H1 (cell line): ENCODE measurements around the gene GPR155. TPM values are rescaled to one million over a fixed set of nuclear protein-coding genes. Genes with fewer than 3 reads are reported as not detected.

Source experiments
- CTCF ChIA-PET: fragments of 300-600 bp; sonication (Branson Sonifier 250); formaldehyde crosslinking; loops from one replicate; lab custom pipeline; 2021; ENCODE audit not compliant: partially characterized antibody; lab: Charles Lee
- POLR2A ChIA-PET: fragments of 300-600 bp; sonication (Branson Sonifier 250); formaldehyde crosslinking; loops from one replicate; lab custom pipeline; 2021; ENCODE audit warnings: inconsistent platforms; ENCODE audit not compliant: partially characterized antibody; lab: Charles Lee
- DNase-seq, 2 experiments: peaks; one replicate each; pipeline versions ENCODE4 v3.0.0 to v3.0.0-alpha.2; 2010 to 2022; ENCODE audit warnings: low spot score in 2 of 2, low read depth in 1 of 2, mixed read lengths in 1 of 2
- FAIRE-seq: peaks from 2 replicates; lab custom pipeline; 2011; peaks lifted over from hg19 to GRCh38; lab: Jason Lieb, UNC
- H2AFZ ChIP-seq: 2 replicates; pipeline ENCODE4 v1.8.1; 2012; ENCODE audit warnings: low read length, inconsistent platforms
- H2AK5ac ChIP-seq: 2 replicates; pipeline ENCODE4 v1.6.1; 2013; ENCODE audit warnings: low read depth, low read length
- H2BK120ac ChIP-seq: replicated peaks from 2 replicates; pipeline ENCODE3; 2013; ENCODE audit warnings: low read depth, low read length, inconsistent platforms
- H2BK12ac ChIP-seq: 2 replicates; pipeline ENCODE4 v1.6.1; 2013; ENCODE audit warnings: low read depth, low read length
- H2BK15ac ChIP-seq: 2 replicates; pipeline ENCODE4 v1.6.1; 2013; ENCODE audit warnings: low read length
- H2BK20ac ChIP-seq: 2 replicates; pipeline ENCODE4 v1.6.1; 2013; ENCODE audit warnings: low read length
- H2BK5ac ChIP-seq: 2 replicates; pipeline ENCODE4 v1.6.1; 2013; ENCODE audit warnings: low read depth, low read length
- H3K14ac ChIP-seq: 2 replicates; pipeline ENCODE4 v1.6.1; 2013; ENCODE audit warnings: inconsistent platforms; ENCODE audit not compliant: insufficient read length
- H3K18ac ChIP-seq: 2 replicates; pipeline ENCODE4 v1.6.1; 2013; ENCODE audit warnings: low read length; ENCODE audit errors: extremely low read depth
- H3K23ac ChIP-seq: 2 replicates; pipeline ENCODE4 v1.6.1; 2013; ENCODE audit warnings: inconsistent platforms; ENCODE audit not compliant: insufficient read length
- H3K23me2 ChIP-seq: 2 replicates; pipeline ENCODE4 v1.6.1; 2013; ENCODE audit warnings: low read depth, low read length
- H3K27ac ChIP-seq: 2 replicates; pipeline ENCODE4 v1.6.1; 2011; ENCODE audit warnings: low read depth, low read length, inconsistent platforms
- H3K27me3 ChIP-seq, 4 experiments: replicated peaks in 1 of 4; 1 replicate in 1 of 4; 2 replicates in 3 of 4; pipeline versions ENCODE4 v1.6.1 to v1.8.1; 2011 to 2013; ENCODE audit warnings: low read length in 3 of 4, mild to moderate bottlenecking in 3 of 4, inconsistent platforms in 2 of 4, mixed read lengths in 2 of 4, moderate library complexity in 1 of 4; ENCODE audit not compliant: control insufficient read depth in 3 of 4, insufficient read depth in 3 of 4; ENCODE audit errors: extremely low read depth in 1 of 4
- H3K36me3 ChIP-seq, 4 experiments: 2 replicates each; pipeline versions ENCODE4 v1.6.1 to v1.8.1; 2011 to 2013; ENCODE audit warnings: mild to moderate bottlenecking in 4 of 4, low read length in 3 of 4, moderate library complexity in 2 of 4, control low read depth in 1 of 4, inconsistent platforms in 1 of 4; ENCODE audit not compliant: insufficient read depth in 4 of 4, control insufficient read depth in 2 of 4
- H3K4ac ChIP-seq: replicated peaks from 2 replicates; pipeline ENCODE3; 2013; ENCODE audit warnings: low read length, low read depth, mixed read lengths, inconsistent platforms; ENCODE audit not compliant: insufficient read length
- H3K4me1 ChIP-seq, 4 experiments: replicated peaks in 1 of 4; 1 replicate in 1 of 4; 2 replicates in 3 of 4; pipeline versions ENCODE4 v1.6.1 to v1.8.1; 2011 to 2013; ENCODE audit warnings: low read length in 3 of 4, inconsistent platforms in 2 of 4, mixed read lengths in 1 of 4; ENCODE audit not compliant: insufficient read depth in 4 of 4, control insufficient read depth in 3 of 4
- H3K4me2 ChIP-seq, 2 experiments: 2 replicates each; pipeline versions ENCODE4 v1.6.1 to v1.8.1; 2011 to 2013; ENCODE audit warnings: low read depth in 2 of 2, low read length in 2 of 2, control low read depth in 1 of 2, inconsistent platforms in 1 of 2, mild to moderate bottlenecking in 1 of 2; ENCODE audit not compliant: insufficient read depth in 1 of 2
- H3K4me3 ChIP-seq, 4 experiments: fragments of 200-600, 300-600 bp in 1 of 4; sonication (generic), shearing (Covaris generic), sonication (Bioruptor Twin) in 1 of 4; 2 replicates each; pipeline versions ENCODE4 v1.5.1 to v1.8.1; 2011 to 2016; ENCODE audit warnings: low read length in 4 of 4, low read depth in 3 of 4, control low read depth in 2 of 4, inconsistent platforms in 2 of 4, mild to moderate bottlenecking in 2 of 4, mixed read lengths in 1 of 4, moderate library complexity in 1 of 4; ENCODE audit not compliant: insufficient read depth in 2 of 4; ENCODE audit errors: extremely low read depth in 1 of 4
- H3K56ac ChIP-seq: replicated peaks from 2 replicates; pipeline ENCODE3; 2013; ENCODE audit warnings: low read depth, mild to moderate bottlenecking, mixed read lengths, low read length, inconsistent platforms; ENCODE audit not compliant: insufficient read length
- H3K79me1 ChIP-seq: 2 replicates; pipeline ENCODE4 v1.6.1; 2013; ENCODE audit warnings: low read depth, low read length, control low read depth
- H3K79me2 ChIP-seq, 2 experiments: 2 replicates each; pipeline versions ENCODE4 v1.6.1 to v1.8.1; 2012 to 2013; ENCODE audit warnings: low read length in 2 of 2, mild to moderate bottlenecking in 2 of 2, inconsistent platforms in 1 of 2; ENCODE audit not compliant: insufficient read depth in 2 of 2, control insufficient read depth in 1 of 2
- H3K9ac ChIP-seq, 4 experiments: replicated peaks in 1 of 4; 1 replicate in 1 of 4; 2 replicates in 3 of 4; pipeline versions ENCODE4 v1.6.1 to v1.8.1; 2011 to 2013; ENCODE audit warnings: low read depth in 3 of 4, low read length in 3 of 4, control low read depth in 2 of 4, mild to moderate bottlenecking in 2 of 4, moderate library complexity in 2 of 4, inconsistent platforms in 1 of 4; ENCODE audit errors: extremely low read depth in 1 of 4
- H3K9me3 ChIP-seq, 2 experiments: 2 replicates each; pipeline versions ENCODE4 v1.6.1 to v1.8.1; 2012 to 2013; ENCODE audit warnings: mild to moderate bottlenecking in 2 of 2, moderate library complexity in 2 of 2, control low read depth in 1 of 2, inconsistent platforms in 1 of 2, low read depth in 1 of 2, low read length in 1 of 2, mixed read lengths in 1 of 2; ENCODE audit not compliant: insufficient read depth in 2 of 2
- H4K20me1 ChIP-seq, 2 experiments: replicated peaks in 1 of 2; 2 replicates each; pipeline versions ENCODE3 to v1.8.1; 2011 to 2013; ENCODE audit warnings: inconsistent platforms in 2 of 2, low read length in 2 of 2, mild to moderate bottlenecking in 1 of 2; ENCODE audit not compliant: insufficient read depth in 2 of 2, control insufficient read depth in 1 of 2
- H4K5ac ChIP-seq: 2 replicates; pipeline ENCODE4 v1.6.1; 2013; ENCODE audit warnings: low read length, low read depth, mixed read lengths, inconsistent platforms; ENCODE audit not compliant: insufficient read length
- H4K8ac ChIP-seq: 2 replicates; pipeline ENCODE4 v1.8.0; 2013; ENCODE audit warnings: mild to moderate bottlenecking, moderate library complexity, low read length, inconsistent platforms; ENCODE audit not compliant: insufficient read depth; ENCODE audit errors: extremely low read depth
- H4K91ac ChIP-seq: replicated peaks from 2 replicates; pipeline ENCODE3; 2013; ENCODE audit warnings: low read length, mixed read lengths, inconsistent platforms; ENCODE audit not compliant: insufficient read length
- ATF2 ChIP-seq: IDR thresholded peaks from 2 replicates; pipeline ENCODE4 v1.6.1; 2012; ENCODE audit warnings: low read length, inconsistent platforms
- CTBP2 ChIP-seq: IDR thresholded peaks from 2 replicates; pipeline ENCODE4 v1.7.0; 2011; ENCODE audit warnings: borderline replicate concordance, mild to moderate bottlenecking, moderate library complexity, mixed read lengths, low read length; ENCODE audit not compliant: insufficient read depth, insufficient read length
- EP300 ChIP-seq, 2 experiments: IDR thresholded peaks; 1 replicate in 1 of 2; 2 replicates in 1 of 2; pipeline ENCODE4 v1.6.1; 2011 to 2012; ENCODE audit warnings: low read depth in 2 of 2, low read length in 2 of 2, mild to moderate bottlenecking in 2 of 2, borderline replicate concordance in 1 of 2, inconsistent platforms in 1 of 2, moderate library complexity in 1 of 2
- KDM1A ChIP-seq: fragments of 200-600, 300-600 bp; sonication (generic); IDR thresholded peaks from 2 replicates; pipeline ENCODE4 v1.7.1; 2016; ENCODE audit warnings: mild to moderate bottlenecking, low read length, borderline replicate concordance
- KDM5A ChIP-seq: fragments of 200-600 bp; IDR thresholded peaks from 2 replicates; pipeline ENCODE4 v1.7.1; 2012; ENCODE audit warnings: mild to moderate bottlenecking, low read length, inconsistent platforms, mixed read lengths
- RFX5 ChIP-seq: IDR thresholded peaks from 2 replicates; pipeline ENCODE4 v1.6.1; 2011; ENCODE audit warnings: low read depth, low read length, improper control_type of control experiment, borderline replicate concordance
- SIN3A ChIP-seq, 2 experiments: IDR thresholded peaks in 1 of 2; conservative IDR thresholded peaks in 1 of 2; 2 replicates each; pipeline ENCODE4 v1.6.1; 2011 to 2012; ENCODE audit warnings: low read length in 2 of 2, improper control_type of control experiment in 1 of 2, low read depth in 1 of 2, mild to moderate bottlenecking in 1 of 2
- SIRT6 ChIP-seq: IDR thresholded peaks from one replicate; pipeline ENCODE4 v1.7.1; 2012; ENCODE audit warnings: low read length, inconsistent platforms
- SP2 ChIP-seq: IDR thresholded peaks from 2 replicates; pipeline ENCODE4 v1.6.1; 2012; ENCODE audit warnings: mild to moderate bottlenecking, low read length, inconsistent platforms
- TBP ChIP-seq: IDR thresholded peaks from 2 replicates; pipeline ENCODE4 v1.6.1; 2011; ENCODE audit warnings: low read depth, low read length, improper control_type of control experiment
- USF2 ChIP-seq: IDR thresholded peaks from 2 replicates; pipeline ENCODE4 v1.6.1; 2011; ENCODE audit warnings: low read length, improper control_type of control experiment
- WGBS, 2 experiments: shearing (Covaris generic) in 1 of 2; methylation state at CpG; one replicate each; pipeline versions ENCODE4 v1.1.6 to v1.1.7; 2013 to 2015; ENCODE audit warnings: low lambda C conversion rate in 2 of 2, mixed read lengths in 2 of 2, inconsistent platforms in 1 of 2, low coverage in 1 of 2, missing lambda C conversion rate in 1 of 2; ENCODE audit not compliant: insufficient replicate concordance in 2 of 2, insufficient coverage in 1 of 2, insufficient read length in 1 of 2; ENCODE audit errors: extremely low coverage in 1 of 2, missing lambda C conversion rate in 1 of 2; 5-methylcytosine and 5-hydroxymethylcytosine counted together
- polyA plus RNA-seq, 7 experiments: library from polyadenylated mRNA; depleted of rRNA in 3 of 7; stranded (reverse) in 5 of 7; unstranded in 2 of 7; fragments of >200 nt in 5 of 7; fragments of 200-250 nt in 2 of 7; gene quantifications; 1 replicate in 5 of 7; 2 replicates in 1 of 7; 4 replicates in 1 of 7; pipeline versions ENCODE4 v1.2.1 to v1.2.3, GENCODE V29; 2011 to 2013; ENCODE audit warnings: missing spikeins in 2 of 7, mixed read lengths in 2 of 7
- total RNA-seq: library from RNA; stranded (reverse); fragmentation: NEBNext Ultra II Directional; extraction: Animal tissue kit (Norgen Biotek cat#: 25700); gene quantifications from 2 replicates; pipeline ENCODE4 v1.2.1, GENCODE V29; 2021

The GPR155 gene
- total and polyA plus RNA-seq, 2 of the 8 experiments (the other 6 are each of a cell fraction or from before 2014, with no cell fraction given): 0.26 to 2.1 TPM

- WGBS, 2 experiments: 82% methylated on average over 1 of the region's 1 CpG; no CpG with 5 or more reads in 1 of the 2 experiments
- H2BK20ac ChIP-seq: no peak overlapping the region
- no peak for TF ChIP-seq SIN3A (conservative IDR thresholded peaks at IDR 0.05 in 1 of 2, IDR thresholded peaks at IDR 0.05 in 1 of 2; ENCODE audit: low read depth in 1 of 2, low read length in 2 of 2)
- no peak for TF ChIP-seq TBP
- TF ChIP-seq KDM1A: no peak
- no peak for TF ChIP-seq KDM5A
- no peak for TF ChIP-seq CTBP2
- no peak for TF ChIP-seq USF2
- TF ChIP-seq SIRT6: no peak
- TF ChIP-seq ATF2: no peak
- no peak for TF ChIP-seq SP2
- no peak for TF ChIP-seq RFX5
- TF ChIP-seq EP300 (IDR thresholded peaks at IDR 0.05; ENCODE audit: borderline replicate concordance in 1 of 2, low read depth in 2 of 2, low read length in 2 of 2): no peak
These were observed 25.6 kb downstream of the GPR155 start for GRCh38 chr2:174461221-174461620.

More at GRCh38 chr2:174461221-174461620, 25.6 kb downstream of the GPR155 start:
- H3K4me2 ChIP-seq: no peak overlapping the region
- H3K4ac ChIP-seq: no peak overlapping the region
- 0 out of 7 replicates have a peak, but pooled peaks cover 0 to 2% (median 0%) of the 10 kb centered on the region in 4 experiments for H3K27me3 ChIP-seq
- H3K23ac ChIP-seq: no peak overlapping the region
- no peak overlapping the region for H2AK5ac ChIP-seq
- no peak overlapping the region for H3K4me3 ChIP-seq
- H4K20me1 ChIP-seq: no peaks in the 10 kb centered on the region
- H4K5ac ChIP-seq: no peak overlapping the region
- no peak overlapping the region for H3K18ac ChIP-seq
- H3K9ac ChIP-seq: no peak overlapping the region
- H2BK5ac ChIP-seq: no peak overlapping the region
- no peak overlapping the region for H3K56ac ChIP-seq
- H2BK12ac ChIP-seq: no peak overlapping the region
- no peaks in the 10 kb centered on the region for H3K79me2 ChIP-seq
- no peak overlapping the region for H2BK15ac ChIP-seq
- no peak overlapping the region for H4K8ac ChIP-seq
- ChIA-PET POLR2A (no interaction called here), CTCF (interaction anchor here (0.7 to 8.1 kb wide), 17 partner anchors 8 to 269 kb away, joined by 3 to 77 read pairs (median 7); partner anchors contain the start of gene SCRN3)
- no peak overlapping the region for H3K14ac ChIP-seq
- no peaks in the 10 kb centered on the region for H3K36me3 ChIP-seq
- H3K27ac ChIP-seq: no peak overlapping the region
- FAIRE-seq: no peak
- no peak overlapping the region for H2BK120ac ChIP-seq
- H3K79me1 ChIP-seq: no peaks in the 10 kb centered on the region
- no peak for DNase-seq
- no peaks in the 10 kb centered on the region for H3K9me3 ChIP-seq
- no peaks in the 10 kb centered on the region for H3K4me1 ChIP-seq
- H3K23me2 ChIP-seq: no peaks in the 10 kb centered on the region
- H4K91ac ChIP-seq: no peak overlapping the region
- H2AFZ ChIP-seq: no peak overlapping the region
